SH-SY5Y (cell line): ENCODE results near the gene CPXM1.

Experiments used
- GATA2 ChIP-seq: IDR thresholded peaks from 2 replicates; pipeline ENCODE4 v1.6.1; 2011; ENCODE audit warnings: mild to moderate bottlenecking, low read depth, low read length
- GATA3 ChIP-seq: IDR thresholded peaks from 2 replicates; pipeline ENCODE4 v1.6.1; 2011; ENCODE audit warnings: low read depth, mild to moderate bottlenecking, low read length, moderate library complexity

GRCh38 chr20:2834401-2835110 is 34.1 kb upstream of the CPXM1 start:
- TF ChIP-seq GATA3: no peak
- TF ChIP-seq GATA2: no peak
